HepG2 (cell line): Measurements from ENCODE around the gene CHMP1A. TPM values are rescaled to one million over a fixed set of nuclear protein-coding genes. Genes with fewer than 3 reads are reported as not detected.
A peak's percentile ranks its signal among the peaks of the same experiment; 100 is the strongest.

Experiments used
- ATAC-seq: fragments of 200-7000 bp; cut with Tn5 transposase; 3 replicates; pipeline ENCODE4 v1.9.1; 2020; ENCODE audit warnings: mild to moderate bottlenecking, moderate library complexity
- BruUV-seq: library from RNA; stranded (reverse); fragments of 400-500 nt; replicated peaks from 2 replicates; lab custom pipeline; 2021; lab: Mats Ljungman, UMichigan
- CTCF ChIA-PET: fragments of 300-600 bp; formaldehyde crosslinking; extraction: SDS; loops from one replicate; lab custom pipeline; 2021; ENCODE audit warnings: low total read pairs, inconsistent platforms, low intra/inter-chr PET ratio; lab: Yijun Ruan, JAX
- POLR2A ChIA-PET: fragments of 350-600 bp; sonication (Branson Sonifier 250); formaldehyde crosslinking; loops from one replicate; lab custom pipeline; 2020; ENCODE audit warnings: antibody characterized with exemption, inconsistent platforms; lab: Yijun Ruan, JAX
- DNase-seq: peaks from one replicate; pipeline ENCODE4 v3.0.0-alpha.2; 2015; ENCODE audit warnings: low spot score
- FAIRE-seq: peaks from 3 replicates; lab custom pipeline; 2011; peaks lifted over from hg19 to GRCh38; lab: Jason Lieb, UNC
- H2AFZ ChIP-seq: one replicate; pipeline ENCODE4 v1.6.1; 2011; ENCODE audit warnings: low read length, inconsistent platforms
- H3K27ac ChIP-seq: fragments of 300-600 bp; 3 replicates; pipeline ENCODE4 v1.8.0; 2011; ENCODE audit warnings: mixed run types, mild to moderate bottlenecking, mixed read lengths, low read length, inconsistent platforms; ENCODE audit not compliant: insufficient read depth; ENCODE audit errors: extremely low read length
- H3K27me3 ChIP-seq, 2 experiments: fragments of 200-600 bp in 1 of 2; 2 replicates in 1 of 2; 3 replicates in 1 of 2; pipeline versions ENCODE4 v1.6.0 to v1.8.0; 2011; ENCODE audit warnings: low read length in 2 of 2, mild to moderate bottlenecking in 2 of 2, moderate library complexity in 2 of 2, inconsistent platforms in 1 of 2; ENCODE audit not compliant: insufficient read depth in 2 of 2, control insufficient read depth in 1 of 2
- H3K36me3 ChIP-seq, 2 experiments: fragments of 200-600 bp in 1 of 2; replicated peaks in 1 of 2; 2 replicates in 1 of 2; 3 replicates in 1 of 2; pipeline versions ENCODE4 v1.5.1 to v1.8.0; 2011; ENCODE audit warnings: low read length in 2 of 2, inconsistent platforms in 1 of 2; ENCODE audit not compliant: insufficient read depth in 2 of 2, control insufficient read depth in 1 of 2
- H3K4me1 ChIP-seq: 2 replicates; pipeline ENCODE4 v1.5.1; 2012; ENCODE audit warnings: low read length, inconsistent platforms; ENCODE audit not compliant: insufficient read depth
- H3K4me2 ChIP-seq: 2 replicates; pipeline ENCODE4 v1.6.0; 2011; ENCODE audit warnings: low read depth, low read length, inconsistent platforms
- H3K4me3 ChIP-seq, 3 experiments: fragments of 200-600 bp in 1 of 3; sonication (generic), shearing (Covaris generic) in 1 of 3; replicated peaks in 1 of 3; 2 replicates each; pipeline ENCODE4 v1.5.1; 2011 to 2016; ENCODE audit warnings: low read length in 3 of 3, inconsistent platforms in 2 of 3, low read depth in 2 of 3, mild to moderate bottlenecking in 2 of 3, control low read depth in 1 of 3, mixed read lengths in 1 of 3; ENCODE audit not compliant: insufficient read depth in 1 of 3
- H3K79me2 ChIP-seq: one replicate; pipeline ENCODE4 v1.6.1; 2011; ENCODE audit warnings: low read length, inconsistent platforms; ENCODE audit not compliant: insufficient read depth
- H3K9ac ChIP-seq: 2 replicates; pipeline ENCODE4 v1.6.0; 2011; ENCODE audit warnings: mild to moderate bottlenecking, low read depth, low read length, inconsistent platforms; ENCODE audit not compliant: insufficient read depth
- H3K9me3 ChIP-seq: 2 replicates; pipeline ENCODE4 v1.5.1; 2012; ENCODE audit warnings: mild to moderate bottlenecking, low read length
- H4K20me1 ChIP-seq: 2 replicates; pipeline ENCODE4 v1.6.0; 2011; ENCODE audit warnings: inconsistent platforms, mild to moderate bottlenecking, low read length, moderate library complexity; ENCODE audit not compliant: insufficient read depth
- AGO2 ChIP-seq: fragments of 200-400 bp; formaldehyde crosslinking; optimal IDR thresholded peaks from 2 replicates; pipeline ENCODE3; 2017; ENCODE audit warnings: mild to moderate bottlenecking, low read depth, low read length, moderate library complexity
- BRD4 ChIP-seq: sonication (generic); formaldehyde crosslinking; IDR thresholded peaks from 2 replicates; pipeline ENCODE4 v1.4.0; 2020; ENCODE audit warnings: missing genetic modification reagents
- KDM5B ChIP-seq: sonication (generic); formaldehyde crosslinking; IDR thresholded peaks from 2 replicates; pipeline ENCODE4 v1.4.0; 2020; ENCODE audit warnings: missing genetic modification reagents, mild to moderate bottlenecking, borderline replicate concordance
- SCMH1 ChIP-seq: sonication (generic); formaldehyde crosslinking; IDR thresholded peaks from 2 replicates; pipeline ENCODE4 v1.9.0; 2021; ENCODE audit warnings: missing genetic modification reagents, mild to moderate bottlenecking, borderline replicate concordance
- SOX5 ChIP-seq: IDR thresholded peaks from 2 replicates; pipeline ENCODE4 v1.6.1; 2016; ENCODE audit warnings: borderline replicate concordance
- ZNF512 ChIP-seq: sonication (generic); formaldehyde crosslinking; IDR thresholded peaks from 2 replicates; pipeline ENCODE4 v1.4.0; 2020; ENCODE audit warnings: mild to moderate bottlenecking, missing genetic modification reagents
- WGBS: methylation state at CpG from one replicate; pipeline ENCODE4 v1.1.6; 2017; ENCODE audit warnings: low lambda C conversion rate; 5-methylcytosine and 5-hydroxymethylcytosine counted together
- in situ Hi-C: cut with HindIII; loops from 2 replicates; pipeline ENCODE4 v1.10.0; 2017; ENCODE audit warnings: low pct_unique_long_range_greater_than_20kb; ENCODE audit not compliant: extremely low pct_ligation_motif_present
- intact Hi-C: fragments of 100-400 bp; cut with micrococcal nuclease; formaldehyde crosslinking; loops from one replicate; pipeline ENCODE4 v1.10.0; 2022; ENCODE audit not compliant: unreplicated experiment
- polyA plus RNA-seq, 8 experiments: library from polyadenylated mRNA; depleted of rRNA in 3 of 8; stranded (reverse) in 7 of 8; unstranded in 1 of 8; fragments of >200 nt; fragmentation: Illumina TruSeq in 4 of 8; extraction: Trizol in 4 of 8; gene quantifications; 2 replicates each; pipeline versions ENCODE4 v1.2.1 to v1.2.3, GENCODE V29; 2011 to 2016; ENCODE audit warnings: low read depth in 4 of 8, missing spikeins in 1 of 8, mixed read lengths in 1 of 8; ENCODE audit not compliant: insufficient read depth in 1 of 8
- total RNA-seq, 5 experiments: library from RNA; depleted of rRNA; stranded (reverse); fragments of >200 nt; fragmentation: Illumina TruSeq; extraction: Trizol; gene quantifications; 2 replicates each; pipeline ENCODE4 v1.2.3, GENCODE V29; 2016; ENCODE audit warnings: low read depth in 1 of 5
- TF ChIP-seq, protein P1 (sequence below): sonication (generic); formaldehyde crosslinking; IDR thresholded peaks from 2 replicates; pipeline ENCODE4 v1.8.1; 2022; ENCODE audit warnings: low read depth, mild to moderate bottlenecking, missing genetic modification reagents
- TF ChIP-seq, protein P2 (sequence below): IDR thresholded peaks from 2 replicates; pipeline ENCODE4 v1.6.1; 2012; ENCODE audit warnings: low read length, improper control_type of control experiment
- TF ChIP-seq, protein P3 (sequence below): sonication (generic); formaldehyde crosslinking; IDR thresholded peaks from 2 replicates; pipeline ENCODE4 v1.5.0; 2020; ENCODE audit warnings: missing genetic modification reagents

Gene CHMP1A
- total and polyA plus RNA-seq, 2 of the 13 experiments (the other 11 are each of a cell fraction or from before 2014, with no cell fraction given) = 69.4 to 73.3 TPM

DNA sequence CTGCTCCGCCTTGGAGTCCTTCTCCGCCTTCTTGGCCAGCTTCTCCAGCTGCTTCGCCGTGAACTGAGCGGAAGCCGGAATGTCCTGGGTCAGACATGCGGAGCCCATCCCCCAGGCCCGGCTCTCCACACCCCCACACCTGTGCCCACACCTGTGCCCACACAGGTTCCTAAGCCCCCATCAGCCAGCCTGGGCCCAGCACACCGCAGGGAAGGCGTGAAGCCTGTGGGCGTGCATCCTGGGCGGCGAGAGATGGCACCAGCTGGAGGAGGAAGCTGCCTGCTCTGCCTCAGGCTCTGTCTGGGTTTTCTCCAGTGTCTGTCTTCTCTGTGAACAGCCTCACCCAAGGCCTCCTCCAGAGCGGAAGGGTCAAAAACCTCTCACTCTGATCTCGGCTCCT, 5.9 kb downstream of the CHMP1A start:
- FAIRE-seq = no peak
- TF ChIP-seq ZNF512 (CRISPR knock-in tag) = no peak
- peak; percentile 44 for TF ChIP-seq AGO2
- H3K36me3 ChIP-seq = peaks cover 22 to 37% of the 10 kb centered on the region in 2 experiments; a peak in 4 of 5 replicates

GRCh38 chr16:89646906-89647305, 10.6 kb downstream of the CHMP1A start:
- Histone ChIP-seq H4K20me1 (no peaks in the 10 kb centered on the region), H3K27me3 (no peaks in the 10 kb centered on the region), H3K36me3 (peaks cover 30 to 38% of the 10 kb centered on the region in 2 experiments; a peak in 4 of 5 replicates), H3K4me3 (no peak overlapping the region), H3K9ac (no peak overlapping the region), H3K9me3 (no peaks in the 10 kb centered on the region), H3K4me1 (peaks cover 2% of the 10 kb centered on the region), H3K79me2 (no peaks in the 10 kb centered on the region), H3K27ac (no peak overlapping the region), H2AFZ (no peak overlapping the region), H3K4me2 (no peak overlapping the region)
- ChIA-PET CTCF (no interaction called here), POLR2A (no interaction called here)
- 95% methylated on average over 12 of the region's 12 CpGs for WGBS
- BruUV-seq = no TSS peak
- in situ Hi-C loops = no loop called here
- no peak for ATAC-seq
- DNase-seq = no peak
- intact Hi-C loops = no loop called here
- FAIRE-seq = no peak
- TF ChIP-seq BRD4 (CRISPR knock-in tag) = no peak
- no peak for TF ChIP-seq KDM5B (CRISPR knock-in tag)
- TF ChIP-seq SOX5 = no peak
- TF ChIP-seq, protein P1, sequence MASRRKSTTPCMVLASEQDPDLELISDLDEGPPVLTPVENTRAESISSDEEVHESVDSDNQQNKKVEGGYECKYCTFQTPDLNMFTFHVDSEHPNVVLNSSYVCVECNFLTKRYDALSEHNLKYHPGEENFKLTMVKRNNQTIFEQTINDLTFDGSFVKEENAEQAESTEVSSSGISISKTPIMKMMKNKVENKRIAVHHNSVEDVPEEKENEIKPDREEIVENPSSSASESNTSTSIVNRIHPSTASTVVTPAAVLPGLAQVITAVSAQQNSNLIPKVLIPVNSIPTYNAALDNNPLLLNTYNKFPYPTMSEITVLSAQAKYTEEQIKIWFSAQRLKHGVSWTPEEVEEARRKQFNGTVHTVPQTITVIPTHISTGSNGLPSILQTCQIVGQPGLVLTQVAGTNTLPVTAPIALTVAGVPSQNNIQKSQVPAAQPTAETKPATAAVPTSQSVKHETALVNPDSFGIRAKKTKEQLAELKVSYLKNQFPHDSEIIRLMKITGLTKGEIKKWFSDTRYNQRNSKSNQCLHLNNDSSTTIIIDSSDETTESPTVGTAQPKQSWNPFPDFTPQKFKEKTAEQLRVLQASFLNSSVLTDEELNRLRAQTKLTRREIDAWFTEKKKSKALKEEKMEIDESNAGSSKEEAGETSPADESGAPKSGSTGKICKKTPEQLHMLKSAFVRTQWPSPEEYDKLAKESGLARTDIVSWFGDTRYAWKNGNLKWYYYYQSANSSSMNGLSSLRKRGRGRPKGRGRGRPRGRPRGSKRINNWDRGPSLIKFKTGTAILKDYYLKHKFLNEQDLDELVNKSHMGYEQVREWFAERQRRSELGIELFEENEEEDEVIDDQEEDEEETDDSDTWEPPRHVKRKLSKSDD = no peak
- no peak for TF ChIP-seq SCMH1
- TF ChIP-seq, protein P2, sequence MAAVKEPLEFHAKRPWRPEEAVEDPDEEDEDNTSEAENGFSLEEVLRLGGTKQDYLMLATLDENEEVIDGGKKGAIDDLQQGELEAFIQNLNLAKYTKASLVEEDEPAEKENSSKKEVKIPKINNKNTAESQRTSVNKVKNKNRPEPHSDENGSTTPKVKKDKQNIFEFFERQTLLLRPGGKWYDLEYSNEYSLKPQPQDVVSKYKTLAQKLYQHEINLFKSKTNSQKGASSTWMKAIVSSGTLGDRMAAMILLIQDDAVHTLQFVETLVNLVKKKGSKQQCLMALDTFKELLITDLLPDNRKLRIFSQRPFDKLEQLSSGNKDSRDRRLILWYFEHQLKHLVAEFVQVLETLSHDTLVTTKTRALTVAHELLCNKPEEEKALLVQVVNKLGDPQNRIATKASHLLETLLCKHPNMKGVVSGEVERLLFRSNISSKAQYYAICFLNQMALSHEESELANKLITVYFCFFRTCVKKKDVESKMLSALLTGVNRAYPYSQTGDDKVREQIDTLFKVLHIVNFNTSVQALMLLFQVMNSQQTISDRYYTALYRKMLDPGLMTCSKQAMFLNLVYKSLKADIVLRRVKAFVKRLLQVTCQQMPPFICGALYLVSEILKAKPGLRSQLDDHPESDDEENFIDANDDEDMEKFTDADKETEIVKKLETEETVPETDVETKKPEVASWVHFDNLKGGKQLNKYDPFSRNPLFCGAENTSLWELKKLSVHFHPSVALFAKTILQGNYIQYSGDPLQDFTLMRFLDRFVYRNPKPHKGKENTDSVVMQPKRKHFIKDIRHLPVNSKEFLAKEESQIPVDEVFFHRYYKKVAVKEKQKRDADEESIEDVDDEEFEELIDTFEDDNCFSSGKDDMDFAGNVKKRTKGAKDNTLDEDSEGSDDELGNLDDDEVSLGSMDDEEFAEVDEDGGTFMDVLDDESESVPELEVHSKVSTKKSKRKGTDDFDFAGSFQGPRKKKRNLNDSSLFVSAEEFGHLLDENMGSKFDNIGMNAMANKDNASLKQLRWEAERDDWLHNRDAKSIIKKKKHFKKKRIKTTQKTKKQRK = no peak
- TF ChIP-seq, protein P3, sequence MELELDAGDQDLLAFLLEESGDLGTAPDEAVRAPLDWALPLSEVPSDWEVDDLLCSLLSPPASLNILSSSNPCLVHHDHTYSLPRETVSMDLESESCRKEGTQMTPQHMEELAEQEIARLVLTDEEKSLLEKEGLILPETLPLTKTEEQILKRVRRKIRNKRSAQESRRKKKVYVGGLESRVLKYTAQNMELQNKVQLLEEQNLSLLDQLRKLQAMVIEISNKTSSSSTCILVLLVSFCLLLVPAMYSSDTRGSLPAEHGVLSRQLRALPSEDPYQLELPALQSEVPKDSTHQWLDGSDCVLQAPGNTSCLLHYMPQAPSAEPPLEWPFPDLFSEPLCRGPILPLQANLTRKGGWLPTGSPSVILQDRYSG (CRISPR knock-in tag) = no peak

More for the DNA sequence above, 5.9 kb downstream of the CHMP1A start:
- ChIA-PET CTCF (no interaction called here), POLR2A (no interaction called here)
- Histone ChIP-seq H3K79me2 (peaks cover 21% of the 10 kb centered on the region), H3K4me2 (no peak overlapping the region), H2AFZ (no peak overlapping the region), H3K9ac (no peak overlapping the region), H3K4me1 (peaks cover 17% of the 10 kb centered on the region), H3K4me3 (no peak overlapping the region), H3K9me3 (no peaks in the 10 kb centered on the region), H3K27me3 (no peaks in the 10 kb centered on the region), H4K20me1 (no peaks in the 10 kb centered on the region), H3K27ac (no peak overlapping the region)
- in situ Hi-C loops (no loop called here), intact Hi-C loops (no loop called here)
- no peak for DNase-seq
- ATAC-seq = no peak
- WGBS = 97% methylated on average over 13 of the region's 15 CpGs
- BruUV-seq = no TSS peak
